GM12878 (cell line): ENCODE measurements around the gene SPRYD3. TPM values are rescaled to one million over a fixed set of nuclear protein-coding genes. Genes with fewer than 3 reads are reported as not detected.

Source experiments
- MYB ChIP-seq: fragments of 150-350 bp; IDR thresholded peaks from 2 replicates; pipeline ENCODE4 v1.6.1; 2014; ENCODE audit warnings: mild to moderate bottlenecking, low read depth, low read length, borderline replicate concordance
- polyA plus RNA-seq, 11 experiments: library from polyadenylated mRNA; depleted of rRNA in 4 of 11; unstranded in 6 of 11; stranded (reverse) in 5 of 11; fragments of >200 nt; fragmentation: Nextera tagmentation in 4 of 11; fragmentation: Illumina TruSeq in 1 of 11; extraction: Ambion mirVana in 4 of 11; extraction: Trizol in 1 of 11; gene quantifications; 1 replicate in 1 of 11; 2 replicates in 10 of 11; pipeline versions ENCODE4 v1.2.1 to v1.2.3, GENCODE V29; 2011 to 2016; ENCODE audit warnings: inconsistent platforms in 2 of 11, missing spikeins in 2 of 11, low read depth in 1 of 11
- total RNA-seq, 4 experiments: library from RNA; depleted of rRNA in 3 of 4; stranded (reverse); fragments of >200 nt in 3 of 4; fragmentation: Illumina TruSeq in 1 of 4; extraction: Trizol in 1 of 4; gene quantifications; 2 replicates each; pipeline versions ENCODE4 v1.2.1 to v1.2.3, GENCODE V29; 2013 to 2021
- TF ChIP-seq, protein P1 (sequence below): fragments of 450-650 bp; IDR thresholded peaks from 2 replicates; pipeline ENCODE4 v1.6.1; 2017; ENCODE audit warnings: mild to moderate bottlenecking, moderate library complexity
- TF ChIP-seq, protein P2 (sequence below): fragments of 150-350 bp; IDR thresholded peaks from 2 replicates; pipeline ENCODE4 v1.6.1; 2014; ENCODE audit warnings: mild to moderate bottlenecking, low read depth, low read length

SPRYD3 gene
- total and polyA plus RNA-seq, 10 of the 15 experiments (the other 5 are each of a cell fraction or from before 2014, with no cell fraction given), result 2.3 to 26.4 (median 20.2) TPM

DNA sequence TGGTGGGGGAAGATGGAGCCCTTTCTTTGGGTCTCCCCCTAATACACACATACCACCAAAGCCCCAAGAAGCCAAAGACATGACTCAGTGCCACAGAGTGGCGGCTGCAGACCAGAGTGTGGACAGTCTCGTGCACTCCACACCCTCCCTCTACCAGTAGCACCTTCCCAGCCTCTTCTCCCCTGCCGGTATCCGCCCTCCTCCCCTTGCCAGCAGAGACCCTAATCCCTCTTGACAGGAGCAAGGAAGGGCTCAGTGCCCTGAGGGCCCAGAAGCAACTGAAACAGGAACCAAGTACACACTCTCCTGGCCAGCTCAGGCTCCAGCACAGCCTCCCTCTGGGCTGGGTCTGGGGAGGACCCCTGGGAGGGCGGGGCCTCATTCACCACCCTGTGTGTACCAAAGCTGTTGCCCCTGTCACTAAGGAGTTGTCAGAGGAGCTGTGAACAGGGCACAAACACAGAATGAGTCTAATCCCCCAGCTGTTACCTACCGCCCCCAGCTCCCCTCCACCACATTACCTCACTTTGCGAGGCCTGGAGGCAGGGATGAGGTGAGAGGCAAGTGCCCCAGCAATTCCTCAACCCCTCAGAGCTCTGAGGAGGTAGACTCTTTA lies 8.2 kb downstream of the SPRYD3 start (continued):
- TF ChIP-seq, protein P1, sequence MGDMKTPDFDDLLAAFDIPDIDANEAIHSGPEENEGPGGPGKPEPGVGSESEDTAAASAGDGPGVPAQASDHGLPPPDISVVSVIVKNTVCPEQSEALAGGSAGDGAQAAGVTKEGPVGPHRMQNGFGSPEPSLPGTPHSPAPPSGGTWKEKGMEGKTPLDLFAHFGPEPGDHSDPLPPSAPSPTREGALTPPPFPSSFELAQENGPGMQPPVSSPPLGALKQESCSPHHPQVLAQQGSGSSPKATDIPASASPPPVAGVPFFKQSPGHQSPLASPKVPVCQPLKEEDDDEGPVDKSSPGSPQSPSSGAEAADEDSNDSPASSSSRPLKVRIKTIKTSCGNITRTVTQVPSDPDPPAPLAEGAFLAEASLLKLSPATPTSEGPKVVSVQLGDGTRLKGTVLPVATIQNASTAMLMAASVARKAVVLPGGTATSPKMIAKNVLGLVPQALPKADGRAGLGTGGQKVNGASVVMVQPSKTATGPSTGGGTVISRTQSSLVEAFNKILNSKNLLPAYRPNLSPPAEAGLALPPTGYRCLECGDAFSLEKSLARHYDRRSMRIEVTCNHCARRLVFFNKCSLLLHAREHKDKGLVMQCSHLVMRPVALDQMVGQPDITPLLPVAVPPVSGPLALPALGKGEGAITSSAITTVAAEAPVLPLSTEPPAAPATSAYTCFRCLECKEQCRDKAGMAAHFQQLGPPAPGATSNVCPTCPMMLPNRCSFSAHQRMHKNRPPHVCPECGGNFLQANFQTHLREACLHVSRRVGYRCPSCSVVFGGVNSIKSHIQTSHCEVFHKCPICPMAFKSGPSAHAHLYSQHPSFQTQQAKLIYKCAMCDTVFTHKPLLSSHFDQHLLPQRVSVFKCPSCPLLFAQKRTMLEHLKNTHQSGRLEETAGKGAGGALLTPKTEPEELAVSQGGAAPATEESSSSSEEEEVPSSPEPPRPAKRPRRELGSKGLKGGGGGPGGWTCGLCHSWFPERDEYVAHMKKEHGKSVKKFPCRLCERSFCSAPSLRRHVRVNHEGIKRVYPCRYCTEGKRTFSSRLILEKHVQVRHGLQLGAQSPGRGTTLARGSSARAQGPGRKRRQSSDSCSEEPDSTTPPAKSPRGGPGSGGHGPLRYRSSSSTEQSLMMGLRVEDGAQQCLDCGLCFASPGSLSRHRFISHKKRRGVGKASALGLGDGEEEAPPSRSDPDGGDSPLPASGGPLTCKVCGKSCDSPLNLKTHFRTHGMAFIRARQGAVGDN, result no peak
- TF ChIP-seq MYB, result no peak
- TF ChIP-seq, protein P2, sequence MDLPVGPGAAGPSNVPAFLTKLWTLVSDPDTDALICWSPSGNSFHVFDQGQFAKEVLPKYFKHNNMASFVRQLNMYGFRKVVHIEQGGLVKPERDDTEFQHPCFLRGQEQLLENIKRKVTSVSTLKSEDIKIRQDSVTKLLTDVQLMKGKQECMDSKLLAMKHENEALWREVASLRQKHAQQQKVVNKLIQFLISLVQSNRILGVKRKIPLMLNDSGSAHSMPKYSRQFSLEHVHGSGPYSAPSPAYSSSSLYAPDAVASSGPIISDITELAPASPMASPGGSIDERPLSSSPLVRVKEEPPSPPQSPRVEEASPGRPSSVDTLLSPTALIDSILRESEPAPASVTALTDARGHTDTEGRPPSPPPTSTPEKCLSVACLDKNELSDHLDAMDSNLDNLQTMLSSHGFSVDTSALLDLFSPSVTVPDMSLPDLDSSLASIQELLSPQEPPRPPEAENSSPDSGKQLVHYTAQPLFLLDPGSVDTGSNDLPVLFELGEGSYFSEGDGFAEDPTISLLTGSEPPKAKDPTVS, result no peak
